H9 (cell line): Measurements from ENCODE around the gene PUS3. TPM values are rescaled to one million over a fixed set of nuclear protein-coding genes. Genes with fewer than 3 reads are reported as not detected.

ENCODE experiments used
- DNase-seq: peaks from one replicate; pipeline ENCODE4 v3.0.0-alpha.2; 2017
- H2AFZ ChIP-seq: one replicate; pipeline ENCODE4 v1.6.1; 2013; ENCODE audit warnings: mild to moderate bottlenecking, low read length, control low read depth, moderate library complexity
- H2AK5ac ChIP-seq: 2 replicates; pipeline ENCODE4 v1.6.1; 2013; ENCODE audit warnings: low read length, control low read depth, mixed read lengths; ENCODE audit not compliant: insufficient read length
- H2BK120ac ChIP-seq: one replicate; pipeline ENCODE4 v1.6.1; 2013; ENCODE audit warnings: low read depth, mild to moderate bottlenecking, low read length, control low read depth, inconsistent platforms; ENCODE audit not compliant: poor library complexity, severe bottlenecking
- H2BK12ac ChIP-seq: 2 replicates; pipeline ENCODE4 v1.6.1; 2013; ENCODE audit warnings: low read length, control low read depth, mixed read lengths, low read depth; ENCODE audit not compliant: insufficient read length
- H2BK15ac ChIP-seq: 2 replicates; pipeline ENCODE4 v1.6.1; 2013; ENCODE audit warnings: low read depth, low read length, control low read depth
- H2BK20ac ChIP-seq: one replicate; pipeline ENCODE4 v1.6.1; 2013; ENCODE audit warnings: low read depth, mild to moderate bottlenecking, low read length, control low read depth, inconsistent platforms; ENCODE audit not compliant: poor library complexity, severe bottlenecking
- H2BK5ac ChIP-seq: 2 replicates; pipeline ENCODE4 v1.6.1; 2013; ENCODE audit warnings: low read length, control low read depth, mixed read lengths; ENCODE audit not compliant: insufficient read length
- H3K14ac ChIP-seq: 2 replicates; pipeline ENCODE4 v1.6.1; 2013; ENCODE audit warnings: low read length, control low read depth; ENCODE audit not compliant: insufficient read depth
- H3K18ac ChIP-seq: 2 replicates; pipeline ENCODE4 v1.6.1; 2013; ENCODE audit warnings: low read depth, mild to moderate bottlenecking, mixed read lengths, low read length, control low read depth; ENCODE audit not compliant: insufficient read length
- H3K23ac ChIP-seq: 2 replicates; pipeline ENCODE4 v1.6.1; 2013; ENCODE audit warnings: low read length, control low read depth, mixed read lengths, low read depth; ENCODE audit not compliant: insufficient read length
- H3K23me2 ChIP-seq: 2 replicates; pipeline ENCODE4 v1.6.1; 2013; ENCODE audit warnings: low read depth, mild to moderate bottlenecking, mixed read lengths, low read length, control low read depth; ENCODE audit not compliant: insufficient read length, poor library complexity, severe bottlenecking
- H3K27ac ChIP-seq: 2 replicates; pipeline ENCODE4 v1.5.1; 2013; ENCODE audit warnings: low read length, control low read depth, mixed read lengths, low read depth; ENCODE audit not compliant: insufficient read length
- H3K27me3 ChIP-seq: 2 replicates; pipeline ENCODE4 v1.6.1; 2013; ENCODE audit warnings: low read length, control low read depth, inconsistent platforms; ENCODE audit not compliant: insufficient read depth
- H3K4ac ChIP-seq: 2 replicates; pipeline ENCODE4 v1.6.1; 2013; ENCODE audit warnings: low read depth, mild to moderate bottlenecking, control low read depth, inconsistent platforms, low read length, moderate library complexity
- H3K4me1 ChIP-seq: 2 replicates; pipeline ENCODE4 v1.6.1; 2013; ENCODE audit warnings: low read length, control low read depth, inconsistent platforms; ENCODE audit not compliant: insufficient read depth
- H3K4me2 ChIP-seq: 2 replicates; pipeline ENCODE4 v1.6.1; 2013; ENCODE audit warnings: low read length, control low read depth, mixed read lengths; ENCODE audit not compliant: insufficient read length, insufficient read depth
- H3K56ac ChIP-seq: 2 replicates; pipeline ENCODE4 v1.6.1; 2013; ENCODE audit warnings: low read depth, mild to moderate bottlenecking, mixed read lengths, low read length, control low read depth; ENCODE audit not compliant: insufficient read length
- H3K79me1 ChIP-seq: 2 replicates; pipeline ENCODE4 v1.6.1; 2013; ENCODE audit warnings: low read depth, mild to moderate bottlenecking, moderate library complexity, low read length, control low read depth, inconsistent platforms; ENCODE audit not compliant: insufficient read depth, poor library complexity, severe bottlenecking
- H3K79me2 ChIP-seq: 2 replicates; pipeline ENCODE4 v1.6.1; 2013; ENCODE audit warnings: low read length, control low read depth, inconsistent platforms; ENCODE audit not compliant: insufficient read depth
- H3K9ac ChIP-seq: 2 replicates; pipeline ENCODE4 v1.6.1; 2013; ENCODE audit warnings: low read length, control low read depth, mixed read lengths; ENCODE audit not compliant: insufficient read length; ENCODE audit errors: extremely low read depth
- H3K9me3 ChIP-seq: one replicate; pipeline ENCODE4 v1.6.1; 2013; ENCODE audit warnings: low read depth, low read length, inconsistent platforms; ENCODE audit not compliant: control insufficient read depth
- H3T11ph ChIP-seq: one replicate; pipeline ENCODE4 v1.6.1; 2013; ENCODE audit warnings: mild to moderate bottlenecking, low read length, control low read depth, inconsistent platforms
- H4K20me1 ChIP-seq: one replicate; pipeline ENCODE4 v1.6.1; 2013; ENCODE audit not compliant: control insufficient read depth, insufficient read length, insufficient read depth
- H4K5ac ChIP-seq: 2 replicates; pipeline ENCODE4 v1.6.1; 2013; ENCODE audit warnings: low read depth, mild to moderate bottlenecking, mixed read lengths, low read length, control low read depth; ENCODE audit not compliant: insufficient read length
- H4K8ac ChIP-seq: replicated peaks from 2 replicates; pipeline ENCODE4 v1.6.1; 2013; ENCODE audit warnings: low read length, control low read depth, mixed read lengths, low read depth; ENCODE audit not compliant: insufficient read length
- H4K91ac ChIP-seq: 2 replicates; pipeline ENCODE4 v1.6.1; 2013; ENCODE audit warnings: low read depth, mild to moderate bottlenecking, moderate library complexity, mixed read lengths, low read length, control low read depth; ENCODE audit not compliant: insufficient read length
- H3K27ac Mint-ChIP-seq, 3 experiments: 2 replicates in 2 of 3; 3 replicates in 1 of 3; pipeline ENCODE4 v1.8.0; 2020 to 2021; ENCODE audit warnings: mixed read lengths in 3 of 3, mild to moderate bottlenecking in 1 of 3, moderate library complexity in 1 of 3
- H3K27me3 Mint-ChIP-seq: 2 replicates; pipeline ENCODE4 v1.8.0; 2021; ENCODE audit warnings: low read depth, mild to moderate bottlenecking, moderate library complexity, mixed read lengths
- H3K36me3 Mint-ChIP-seq, 3 experiments: 2 replicates in 2 of 3; 3 replicates in 1 of 3; pipeline ENCODE4 v1.8.0; 2020 to 2021; ENCODE audit warnings: low read depth in 3 of 3, mixed read lengths in 3 of 3; ENCODE audit not compliant: insufficient read depth in 1 of 3
- H3K4me1 Mint-ChIP-seq, 2 experiments: 2 replicates each; pipeline ENCODE4 v1.8.0; 2020; ENCODE audit warnings: mixed read lengths in 2 of 2
- H3K4me3 Mint-ChIP-seq, 2 experiments: 2 replicates in 1 of 2; 3 replicates in 1 of 2; pipeline ENCODE4 v1.8.0; 2020 to 2021; ENCODE audit warnings: mild to moderate bottlenecking in 2 of 2, mixed read lengths in 2 of 2, moderate library complexity in 1 of 2
- H3K9me3 Mint-ChIP-seq, 2 experiments: 2 replicates in 1 of 2; 3 replicates in 1 of 2; pipeline ENCODE4 v1.8.0; 2020; ENCODE audit warnings: mild to moderate bottlenecking in 2 of 2, mixed read lengths in 2 of 2, moderate library complexity in 1 of 2
- total RNA-seq: library from RNA; stranded (reverse); gene quantifications from 2 replicates; pipeline ENCODE4 v1.2.1, GENCODE V29; 2021
- TF ChIP-seq, protein P1 (sequence below): fragments of 200-600 bp; sonication (generic); conservative IDR thresholded peaks from 3 replicates; pipeline ENCODE4 v1.8.0; 2021; ENCODE audit warnings: antibody characterized with exemption, mild to moderate bottlenecking

The PUS3 gene
- total RNA-seq, 1 experiment from 2014 or later: 20.0 TPM

DNA sequence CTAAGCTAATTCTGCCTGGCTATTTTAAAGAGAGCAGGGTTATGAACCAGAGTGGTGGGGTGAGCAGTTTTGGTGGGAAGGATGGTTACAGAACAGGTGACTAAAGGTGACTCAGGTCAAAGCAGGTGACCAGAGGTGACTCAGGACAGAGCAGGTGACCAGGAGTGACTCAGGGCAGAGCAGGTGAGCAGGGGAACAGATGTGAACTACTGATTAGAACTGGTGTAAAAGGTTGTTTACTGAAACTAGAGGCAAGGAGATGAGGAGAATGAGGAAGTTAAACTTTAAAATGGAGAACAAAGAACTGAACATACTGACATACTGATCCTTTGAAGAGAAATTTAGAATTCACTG lies 30.9 kb downstream of the PUS3 start:
- Mint-ChIP-seq H3K27ac (no peak overlapping the region), H3K4me3 (no peak overlapping the region), H3K36me3 (peaks cover 0 to 6% (median 0%) of the 10 kb centered on the region in 3 experiments; a peak in 2 of 7 replicates), H3K4me1 (peaks cover 9 to 15% of the 10 kb centered on the region in 2 experiments), H3K27me3 (peaks cover 3% of the 10 kb centered on the region; the same call in 1 of the 2 replicates), H3K9me3 (peaks cover 6 to 13% of the 10 kb centered on the region in 2 experiments; a peak in 3 of 5 replicates)
- H2BK12ac ChIP-seq: no peak overlapping the region
- no peak overlapping the region for H3K4ac ChIP-seq
- no peak overlapping the region for H3K56ac ChIP-seq
- DNase-seq: no peak
- no peak overlapping the region for H2BK120ac ChIP-seq
- H3K79me2 ChIP-seq: no peaks in the 10 kb centered on the region; the same call in 1 of the 2 replicates
- no peak overlapping the region for H3K9ac ChIP-seq
- no peak overlapping the region for H3K27ac ChIP-seq
- H3K79me1 ChIP-seq: no peaks in the 10 kb centered on the region
- H4K20me1 ChIP-seq: no peaks in the 10 kb centered on the region
- no peaks in the 10 kb centered on the region for H3K27me3 ChIP-seq
- H2BK5ac ChIP-seq: no peak overlapping the region
- no peak overlapping the region for H2BK15ac ChIP-seq
- no peak overlapping the region for H3K23ac ChIP-seq
- no peak overlapping the region for H2AK5ac ChIP-seq
- H3K14ac ChIP-seq: no peak overlapping the region
- no peak overlapping the region for H3K18ac ChIP-seq
- H3K4me2 ChIP-seq: no peak overlapping the region
- H3K23me2 ChIP-seq: no peaks in the 10 kb centered on the region
- no peak overlapping the region for H4K91ac ChIP-seq
- H2BK20ac ChIP-seq: no peak overlapping the region
- no peak overlapping the region for H4K5ac ChIP-seq
- no peak overlapping the region for H4K8ac ChIP-seq
- H3T11ph ChIP-seq: no peak overlapping the region
- H2AFZ ChIP-seq: no peak overlapping the region
- TF ChIP-seq, protein P1, sequence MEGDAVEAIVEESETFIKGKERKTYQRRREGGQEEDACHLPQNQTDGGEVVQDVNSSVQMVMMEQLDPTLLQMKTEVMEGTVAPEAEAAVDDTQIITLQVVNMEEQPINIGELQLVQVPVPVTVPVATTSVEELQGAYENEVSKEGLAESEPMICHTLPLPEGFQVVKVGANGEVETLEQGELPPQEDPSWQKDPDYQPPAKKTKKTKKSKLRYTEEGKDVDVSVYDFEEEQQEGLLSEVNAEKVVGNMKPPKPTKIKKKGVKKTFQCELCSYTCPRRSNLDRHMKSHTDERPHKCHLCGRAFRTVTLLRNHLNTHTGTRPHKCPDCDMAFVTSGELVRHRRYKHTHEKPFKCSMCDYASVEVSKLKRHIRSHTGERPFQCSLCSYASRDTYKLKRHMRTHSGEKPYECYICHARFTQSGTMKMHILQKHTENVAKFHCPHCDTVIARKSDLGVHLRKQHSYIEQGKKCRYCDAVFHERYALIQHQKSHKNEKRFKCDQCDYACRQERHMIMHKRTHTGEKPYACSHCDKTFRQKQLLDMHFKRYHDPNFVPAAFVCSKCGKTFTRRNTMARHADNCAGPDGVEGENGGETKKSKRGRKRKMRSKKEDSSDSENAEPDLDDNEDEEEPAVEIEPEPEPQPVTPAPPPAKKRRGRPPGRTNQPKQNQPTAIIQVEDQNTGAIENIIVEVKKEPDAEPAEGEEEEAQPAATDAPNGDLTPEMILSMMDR: no peak
- H3K4me1 ChIP-seq: no peaks in the 10 kb centered on the region
- H3K9me3 ChIP-seq: no peaks in the 10 kb centered on the region
